SU-DHL-6 (cell line): Measurements from ENCODE around the gene ATOH7.

Source experiments
- H2AFZ ChIP-seq: fragments of 200-600 bp; sonication (generic); 2 replicates; pipeline ENCODE4 v1.6.1; 2014; ENCODE audit warnings: low read depth, mild to moderate bottlenecking, moderate library complexity, mixed read lengths, antibody characterized with exemption, low read length; ENCODE audit not compliant: severe bottlenecking
- H3F3A ChIP-seq: fragments of 200-600 bp; shearing (Covaris generic); 2 replicates; pipeline ENCODE4 v1.6.0; 2016; ENCODE audit warnings: antibody characterized with exemption, mild to moderate bottlenecking; ENCODE audit not compliant: insufficient read depth
- H3K27ac ChIP-seq: fragments of 200-600 bp; sonication (generic); 2 replicates; pipeline ENCODE4 v1.5.1; 2016; ENCODE audit warnings: low read depth, mild to moderate bottlenecking, low read length, moderate library complexity, mixed read lengths
- H3K27me3 ChIP-seq: fragments of 200-600 bp; sonication (generic), shearing (Covaris generic); 2 replicates; pipeline ENCODE4 v1.6.0; 2014; ENCODE audit warnings: mild to moderate bottlenecking, low read length
- H3K36me3 ChIP-seq: fragments of 200-600 bp; sonication (generic); 2 replicates; pipeline ENCODE4 v1.6.1; 2014; ENCODE audit warnings: mild to moderate bottlenecking, low read length, mixed read lengths
- H3K4me2 ChIP-seq: fragments of 300-600, 200-600 bp; shearing (Covaris generic), sonication (generic); 2 replicates; pipeline ENCODE4 v1.6.0; 2014; ENCODE audit warnings: low read length, low read depth, mild to moderate bottlenecking; ENCODE audit not compliant: poor library complexity, severe bottlenecking
- H3K4me3 ChIP-seq: fragments of 200-600 bp; sonication (generic); 2 replicates; pipeline ENCODE4 v1.5.1; 2014; ENCODE audit warnings: antibody characterized with exemption, low read length, mild to moderate bottlenecking, mixed read lengths; ENCODE audit not compliant: insufficient read depth, poor library complexity, severe bottlenecking
- H3K79me2 ChIP-seq: fragments of 200-600 bp; sonication (generic); 2 replicates; pipeline ENCODE4 v1.6.1; 2014; ENCODE audit warnings: mild to moderate bottlenecking, low read length, moderate library complexity; ENCODE audit not compliant: insufficient read depth
- H3K9ac ChIP-seq: fragments of 200-600 bp; sonication (generic); 2 replicates; pipeline ENCODE4 v1.7.0; 2014; ENCODE audit warnings: mild to moderate bottlenecking, low read length
- H3K9me2 ChIP-seq: fragments of 200-600 bp; sonication (generic); replicated peaks from 2 replicates; pipeline ENCODE4 v1.6.1; 2014; ENCODE audit warnings: low read length; ENCODE audit not compliant: insufficient read depth
- H3K9me3 ChIP-seq: fragments of 200-600 bp; sonication (generic); 2 replicates; pipeline ENCODE4 v1.6.1; 2014; ENCODE audit warnings: low read length, mixed read lengths; ENCODE audit not compliant: insufficient read depth
- H4K20me1 ChIP-seq: fragments of 200-600 bp; sonication (generic); 2 replicates; pipeline ENCODE4 v1.6.1; 2014; ENCODE audit warnings: low read depth, mild to moderate bottlenecking, antibody characterized with exemption, low read length, moderate library complexity, mixed read lengths
- CTCF ChIP-seq: fragments of 200-600 bp; sonication (generic); IDR thresholded peaks from one replicate; pipeline ENCODE4 v1.5.1; 2017; ENCODE audit warnings: antibody characterized with exemption, mild to moderate bottlenecking, low read length, moderate library complexity; ENCODE audit not compliant: insufficient read depth, poor library complexity, severe bottlenecking
- EZH2phosphoT487 ChIP-seq: fragments of 200-600 bp; sonication (generic), shearing (Covaris generic); conservative IDR thresholded peaks from 2 replicates; pipeline ENCODE4 v1.6.1; 2018; ENCODE audit warnings: mild to moderate bottlenecking, antibody characterized with exemption, low read length, moderate library complexity, mixed read lengths

ATOH7 gene

DNA sequence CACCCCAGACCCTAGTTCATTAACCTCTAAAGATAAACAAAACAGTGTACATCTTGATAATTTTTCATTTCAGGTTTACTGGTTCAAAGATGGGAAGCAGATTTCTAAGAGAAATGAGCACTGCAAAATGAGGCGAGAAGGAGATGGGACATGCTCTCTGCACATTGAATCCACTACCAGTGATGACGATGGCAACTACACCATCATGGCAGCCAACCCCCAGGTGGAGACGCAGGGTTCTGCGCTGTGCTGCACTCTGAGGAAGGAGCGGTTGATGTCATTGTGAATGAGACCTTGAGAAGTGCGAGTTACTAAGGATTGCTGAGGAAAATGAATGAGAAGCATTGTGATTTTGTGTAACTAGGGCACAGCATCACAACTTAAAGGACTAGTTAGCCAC, 37.6 kb downstream of the ATOH7 start:
- Histone ChIP-seq H3K9ac (no peak overlapping the region), H3K4me3 (no peak overlapping the region), H3K27me3 (no peaks in the 10 kb centered on the region), H2AFZ (no peak overlapping the region), H3K27ac (no peak overlapping the region), H3K9me3 (no peaks in the 10 kb centered on the region), H3K4me2 (no peak overlapping the region), H3K79me2 (no peaks in the 10 kb centered on the region), H3K36me3 (no peaks in the 10 kb centered on the region), H3K9me2 (no peaks in the 10 kb centered on the region), H3F3A (no peaks in the 10 kb centered on the region), H4K20me1 (no peaks in the 10 kb centered on the region)
- TF ChIP-seq EZH2phosphoT487 = no peak
- no peak for TF ChIP-seq CTCF

- H3K9me3 ChIP-seq = no peaks in the 10 kb centered on the region
- no peaks in the 10 kb centered on the region for H3F3A ChIP-seq
- no peak overlapping the region for H3K9ac ChIP-seq
- no peaks in the 10 kb centered on the region for H3K36me3 ChIP-seq
- no peak overlapping the region for H3K4me3 ChIP-seq
- no peaks in the 10 kb centered on the region for H4K20me1 ChIP-seq
- H3K27ac ChIP-seq = no peak overlapping the region
- no peak for TF ChIP-seq CTCF
- TF ChIP-seq EZH2phosphoT487 = no peak
- H3K79me2 ChIP-seq = no peaks in the 10 kb centered on the region
- no peak overlapping the region for H2AFZ ChIP-seq
- no peaks in the 10 kb centered on the region for H3K9me2 ChIP-seq
- no peaks in the 10 kb centered on the region for H3K27me3 ChIP-seq
- no peak overlapping the region for H3K4me2 ChIP-seq
Observed at GRCh38 chr10:68192113-68192512, 39.8 kb downstream of the ATOH7 start.

DNA sequence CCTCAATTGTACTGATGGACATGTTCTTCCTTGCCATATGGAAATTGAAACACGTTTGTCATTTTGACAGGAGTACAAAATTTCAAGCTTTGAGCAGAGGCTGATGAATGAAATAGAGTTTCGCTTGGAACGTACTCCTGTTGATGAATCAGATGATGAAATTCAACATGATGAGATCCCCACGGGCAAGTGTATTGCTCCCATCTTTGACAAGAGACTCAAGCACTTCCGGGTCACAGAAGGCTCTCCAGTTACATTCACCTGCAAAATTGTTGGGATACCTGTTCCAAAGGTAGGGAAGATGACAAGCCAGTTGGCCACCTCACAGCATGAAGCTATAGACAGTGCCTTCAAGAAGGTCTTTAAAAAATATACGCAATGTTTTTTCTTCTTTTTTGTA, 43.1 kb downstream of the ATOH7 start:
- H3F3A ChIP-seq = no peaks in the 10 kb centered on the region
- H3K9ac ChIP-seq = no peak overlapping the region
- no peaks in the 10 kb centered on the region for H3K9me3 ChIP-seq
- H3K9me2 ChIP-seq = no peaks in the 10 kb centered on the region
- no peaks in the 10 kb centered on the region for H3K27me3 ChIP-seq
- no peaks in the 10 kb centered on the region for H3K36me3 ChIP-seq
- no peak overlapping the region for H3K27ac ChIP-seq
- H4K20me1 ChIP-seq = no peaks in the 10 kb centered on the region
- H3K4me2 ChIP-seq = no peak overlapping the region
- no peaks in the 10 kb centered on the region for H3K79me2 ChIP-seq
- TF ChIP-seq EZH2phosphoT487 (no peak), CTCF (no peak)
- H3K4me3 ChIP-seq = no peak overlapping the region
- H2AFZ ChIP-seq = peak overlapping the region; percentile 50

GRCh38 chr10:68185085-68185484, 46.8 kb downstream of the ATOH7 start:
- no peak for TF ChIP-seq EZH2phosphoT487
- no peak for TF ChIP-seq CTCF
- Histone ChIP-seq H3F3A (no peaks in the 10 kb centered on the region), H3K9me3 (no peaks in the 10 kb centered on the region), H3K79me2 (no peaks in the 10 kb centered on the region), H3K9ac (no peak overlapping the region), H3K4me3 (no peak overlapping the region), H4K20me1 (no peaks in the 10 kb centered on the region), H2AFZ (no peak overlapping the region), H3K4me2 (no peak overlapping the region), H3K36me3 (no peaks in the 10 kb centered on the region), H3K9me2 (no peaks in the 10 kb centered on the region), H3K27ac (no peak overlapping the region), H3K27me3 (no peaks in the 10 kb centered on the region)
